HEK293 (cell line): ENCODE results near the gene ZNF790.
A peak's percentile ranks its signal among the peaks of the same experiment; 100 is the strongest.

Experiments
- EGR2 ChIP-seq: fragments of 450-650 bp; formaldehyde crosslinking; IDR thresholded peaks from 2 replicates; pipeline ENCODE4 v1.5.1; 2016; ENCODE audit warnings: low read depth, missing biosample characterization, missing genetic modification characterization
- KLF17 ChIP-seq: fragments of 450-650 bp; formaldehyde crosslinking; IDR thresholded peaks from 2 replicates; pipeline ENCODE4 v1.5.1; 2016; ENCODE audit warnings: missing biosample characterization, missing genetic modification characterization
- OSR2 ChIP-seq: fragments of 450-650 bp; formaldehyde crosslinking; IDR thresholded peaks from 2 replicates; pipeline ENCODE4 v1.5.1; 2016; ENCODE audit warnings: missing biosample characterization, missing genetic modification characterization
- SETDB1 ChIP-seq: IDR thresholded peaks from one replicate; pipeline ENCODE4 v1.6.1; 2017; ENCODE audit warnings: mild to moderate bottlenecking, low read length, moderate library complexity, mixed read lengths; ENCODE audit not compliant: insufficient read length
- ZBTB11 ChIP-seq: fragments of 450-650 bp; formaldehyde crosslinking; conservative IDR thresholded peaks from 2 replicates; pipeline ENCODE4 v1.5.1; 2016; ENCODE audit warnings: low read depth, missing biosample characterization, missing genetic modification characterization
- ZBTB17 ChIP-seq: fragments of 450-650 bp; formaldehyde crosslinking; IDR thresholded peaks from 2 replicates; pipeline ENCODE4 v1.5.1; 2016; ENCODE audit warnings: missing biosample characterization, missing genetic modification characterization
- ZBTB8A ChIP-seq: fragments of 450-650 bp; formaldehyde crosslinking; IDR thresholded peaks from 2 replicates; pipeline ENCODE4 v1.5.1; 2016; ENCODE audit warnings: missing biosample characterization, missing genetic modification characterization
- ZNF148 ChIP-seq: fragments of 450-650 bp; formaldehyde crosslinking; IDR thresholded peaks from 2 replicates; pipeline ENCODE4 v1.5.0; 2017; ENCODE audit warnings: missing biosample characterization, missing genetic modification characterization, borderline replicate concordance
- ZNF391 ChIP-seq: fragments of 450-650 bp; formaldehyde crosslinking; IDR thresholded peaks from 2 replicates; pipeline ENCODE4 v1.5.1; 2016; ENCODE audit warnings: low read depth, missing biosample characterization, missing genetic modification characterization, borderline replicate concordance
- ZNF501 ChIP-seq: fragments of 450-650 bp; formaldehyde crosslinking; IDR thresholded peaks from 2 replicates; pipeline ENCODE4 v1.5.1; 2016; ENCODE audit warnings: missing biosample characterization, missing genetic modification characterization
- ZNF548 ChIP-seq: fragments of 450-650 bp; formaldehyde crosslinking; IDR thresholded peaks from 2 replicates; pipeline ENCODE4 v1.5.1; 2016; ENCODE audit warnings: missing biosample characterization, missing genetic modification characterization
- ZNF639 ChIP-seq: fragments of 450-650 bp; formaldehyde crosslinking; IDR thresholded peaks from 2 replicates; pipeline ENCODE4 v1.5.1; 2016; ENCODE audit warnings: missing biosample characterization, missing genetic modification characterization
- ZNF654 ChIP-seq: fragments of 450-650 bp; formaldehyde crosslinking; IDR thresholded peaks from 2 replicates; pipeline ENCODE4 v1.5.1; 2016; ENCODE audit warnings: low read depth, missing biosample characterization, missing genetic modification characterization
- ZNF692 ChIP-seq: fragments of 450-650 bp; formaldehyde crosslinking; IDR thresholded peaks from 2 replicates; pipeline ENCODE4 v1.5.1; 2016; ENCODE audit warnings: missing biosample characterization, missing genetic modification characterization
- ZNF777 ChIP-seq: fragments of 450-650 bp; formaldehyde crosslinking; IDR thresholded peaks from 2 replicates; pipeline ENCODE4 v1.5.1; 2017; ENCODE audit warnings: missing biosample characterization, missing genetic modification characterization, borderline replicate concordance
- ZNF843 ChIP-seq: fragments of 450-650 bp; formaldehyde crosslinking; IDR thresholded peaks from 2 replicates; pipeline ENCODE4 v1.5.1; 2016; ENCODE audit warnings: missing biosample characterization, missing genetic modification characterization
- ZSCAN30 ChIP-seq: fragments of 450-650 bp; IDR thresholded peaks from 2 replicates; pipeline ENCODE4 v1.5.1; 2018; ENCODE audit warnings: missing biosample characterization, mild to moderate bottlenecking, missing genetic modification characterization, moderate library complexity

The ZNF790 gene

GRCh38 chr19:36849701-36850558 lies 11.7 kb upstream of the ZNF790 start (continued):
- peak; percentile 98 for TF ChIP-seq ZBTB17
- TF ChIP-seq ZNF777 (tag by site-specific recombination), result no peak; the same call in 1 of the 2 replicates
- TF ChIP-seq ZNF843, result peak; percentile 66
- TF ChIP-seq ZNF391, result peak; percentile 91
- peak; percentile 44; the same call in 1 of the 2 replicates for TF ChIP-seq ZSCAN30 (tag by site-specific recombination)
- peak; percentile 40 for TF ChIP-seq OSR2 (tag by site-specific recombination)
- TF ChIP-seq ZNF148 (tag by site-specific recombination), result no peak
- TF ChIP-seq ZBTB8A (tag by site-specific recombination), result peak; percentile 77
- peak; percentile 96 for TF ChIP-seq ZNF692
- TF ChIP-seq ZNF654 (tag by site-specific recombination), result no peak
- peak; percentile 83 for TF ChIP-seq ZBTB11 (tag by site-specific recombination)
- TF ChIP-seq EGR2 (tag by site-specific recombination), result peak; percentile 94
- TF ChIP-seq SETDB1, result no peak
- peak; percentile 85 for TF ChIP-seq KLF17 (tag by site-specific recombination)
- TF ChIP-seq ZNF639, result 0 out of 2 replicates have a peak, but pooled peaks have one; percentile 65
- peak; percentile 72 for TF ChIP-seq ZNF548 (tag by site-specific recombination)
- TF ChIP-seq ZNF501, result peak; percentile 91
- TF ChIP-seq, all 188 proteins: peak for 95
